ENCODE results near the gene BCL2L12.
"Not testable (repeated sequence)": the region's sequence is repeated elsewhere in the genome, so short reads cannot be mapped to it uniquely, and the experiment has no call there.

Gene BCL2L12

GRCh38 chr19:49704888-49705642, 39.3 kb downstream of the BCL2L12 start:
- DNase-seq (ENCODE audit: low read depth in 3 of 3, low spot score in 1 of 3), result no peak

- no peak for DNase-seq (ENCODE audit: low read depth in 3 of 3, low spot score in 1 of 3)
Measured at GRCh38 chr19:49705919-49706318, 40.2 kb downstream of the BCL2L12 start.

DNA sequence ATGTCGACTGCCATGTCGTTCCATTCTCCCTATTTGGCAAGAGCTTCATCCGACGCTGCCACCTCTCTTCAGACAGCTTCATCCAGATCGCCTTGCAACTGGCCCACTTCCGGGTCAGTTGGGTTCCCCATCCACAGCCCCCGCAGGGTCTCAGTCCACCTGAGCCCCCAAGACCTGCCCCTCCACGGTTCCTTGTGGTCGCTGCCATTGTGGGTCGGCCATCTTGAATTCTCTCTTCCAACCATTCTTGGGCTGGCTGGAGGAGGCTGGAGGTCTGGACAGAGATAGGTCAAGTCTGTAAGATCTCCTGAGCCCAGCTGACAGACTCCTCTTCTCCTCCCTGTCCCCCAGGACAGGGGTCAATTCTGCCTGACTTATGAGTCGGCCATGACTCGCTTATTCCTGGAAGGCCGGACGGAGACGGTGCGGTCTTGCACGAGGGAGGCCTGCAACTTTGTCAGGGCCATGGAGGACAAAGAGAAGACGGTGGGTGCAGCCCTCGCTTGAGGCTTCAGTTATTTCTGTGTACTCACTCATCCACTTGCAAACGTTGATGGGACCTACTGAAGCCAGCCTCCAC, 44.7 kb downstream of the BCL2L12 start:
- DNase-seq (ENCODE audit: low read depth in 3 of 3, low spot score in 1 of 3), result no peak

- DNase-seq (ENCODE audit: low read depth in 3 of 3, low spot score in 1 of 3), result no peak
Measured at GRCh38 chr19:49712397-49712859, 46.7 kb downstream of the BCL2L12 start.

GRCh38 chr19:49713236-49713845, 47.6 kb downstream of the BCL2L12 start:
- DNase-seq (ENCODE audit: low read depth in 3 of 3, low spot score in 1 of 3), result no peak

DNA sequence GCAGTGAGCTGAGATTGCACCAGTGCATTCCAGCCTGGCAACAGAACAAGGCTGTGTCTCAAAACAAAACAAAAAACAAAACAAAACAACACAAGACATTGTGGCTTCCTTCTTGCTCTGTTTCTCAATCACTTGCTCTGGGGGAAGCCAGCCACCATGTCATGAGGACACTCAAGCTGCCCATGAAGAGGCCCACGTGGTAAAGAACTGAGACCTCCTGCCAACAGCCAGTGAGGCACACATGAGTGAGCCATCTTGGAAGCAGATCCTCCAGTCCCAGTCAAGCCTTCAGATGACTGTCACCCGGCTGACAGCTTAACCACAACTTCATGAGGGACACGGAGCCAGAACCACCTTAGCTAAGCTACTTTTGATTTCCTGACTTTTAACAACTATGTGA, 50.4 kb downstream of the BCL2L12 start:
- no peak for DNase-seq (ENCODE audit: low read depth in 3 of 3, low spot score in 1 of 3)

GRCh38 chr19:49718511-49718910, 52.8 kb downstream of the BCL2L12 start:
- no peak for DNase-seq (ENCODE audit: low read depth in 3 of 3, low spot score in 1 of 3)

- DNase-seq (ENCODE audit: low read depth in 3 of 3, low spot score in 1 of 3), result no peak
Measured at GRCh38 chr19:49718991-49719390, 53.3 kb downstream of the BCL2L12 start.

DNA sequence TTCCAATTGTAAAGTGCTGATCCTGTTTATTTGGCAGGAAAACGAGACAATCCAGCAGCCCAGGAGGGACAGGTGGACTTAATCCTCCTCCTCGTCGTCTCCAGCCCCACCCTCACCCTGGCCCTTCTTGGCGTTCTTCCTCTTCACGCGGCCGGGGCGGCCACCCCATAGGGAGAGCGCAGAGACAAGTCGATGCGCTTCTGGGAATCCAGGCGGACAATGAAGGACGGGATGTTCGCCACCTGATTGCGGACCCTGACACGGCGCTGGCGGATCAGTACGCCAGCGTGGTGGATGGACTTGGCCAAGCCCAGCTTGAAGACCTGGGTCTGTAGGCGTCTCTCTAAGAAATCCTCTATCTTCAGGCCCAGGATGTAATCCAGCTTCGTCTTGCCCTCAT, 53.7 kb downstream of the BCL2L12 start:
- DNase-seq (ENCODE audit: low read depth in 3 of 3, low spot score in 1 of 3), result not testable (repeated sequence)
